VCaP (cell line): Measurements from ENCODE around the gene ARAP2.

Experiments used
- H3K27ac ChIP-seq: fragments of 450-650 bp; 2 replicates; pipeline ENCODE4 v1.5.1; 2017
- CTCF ChIP-seq: fragments of 450-650 bp; conservative IDR thresholded peaks from 2 replicates; pipeline ENCODE4 v1.5.1; 2017; ENCODE audit warnings: mild to moderate bottlenecking, moderate library complexity

ARAP2 gene

GRCh38 chr4:36088542-36088941, 155.8 kb downstream of the ARAP2 start:
- H3K27ac ChIP-seq = peak overlapping the region; percentile 82
- peak; percentile 41 for TF ChIP-seq CTCF

DNA sequence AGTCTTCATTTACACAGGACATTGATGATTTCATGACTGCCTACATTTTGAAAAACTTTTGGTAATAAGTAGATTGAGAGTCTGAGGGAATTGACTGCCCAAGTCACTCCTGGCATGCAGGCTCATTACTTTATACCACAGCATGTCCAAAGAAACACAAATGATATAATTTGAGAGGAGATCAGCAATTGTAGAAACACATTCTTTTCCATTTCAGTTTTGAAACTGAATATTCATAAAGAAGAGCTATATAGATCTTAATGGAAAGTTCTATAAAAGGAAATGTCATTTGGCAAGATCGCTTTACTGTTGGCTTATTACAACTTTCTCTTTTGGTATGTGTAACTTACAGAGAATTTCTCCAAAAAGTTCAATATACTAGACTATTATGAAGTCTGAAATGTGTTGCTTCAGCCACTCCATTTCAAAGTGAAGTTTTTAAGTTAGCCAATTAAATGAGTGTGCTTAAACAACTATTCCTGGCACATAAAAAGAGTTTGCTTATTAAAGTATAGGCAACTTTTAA, 158.0 kb downstream of the ARAP2 start:
- no peak for TF ChIP-seq CTCF
- peak overlapping the region; percentile 82 for H3K27ac ChIP-seq

GRCh38 chr4:36082817-36083216, 161.5 kb downstream of the ARAP2 start:
- H3K27ac ChIP-seq = no peak overlapping the region
- TF ChIP-seq CTCF = no peak

- no peak for TF ChIP-seq CTCF
- no peak overlapping the region for H3K27ac ChIP-seq
Measured at GRCh38 chr4:36081185-36081584, 163.1 kb downstream of the ARAP2 start.

GRCh38 chr4:36079666-36080065, 164.6 kb downstream of the ARAP2 start:
- TF ChIP-seq CTCF = no peak
- H3K27ac ChIP-seq = no peak overlapping the region

DNA sequence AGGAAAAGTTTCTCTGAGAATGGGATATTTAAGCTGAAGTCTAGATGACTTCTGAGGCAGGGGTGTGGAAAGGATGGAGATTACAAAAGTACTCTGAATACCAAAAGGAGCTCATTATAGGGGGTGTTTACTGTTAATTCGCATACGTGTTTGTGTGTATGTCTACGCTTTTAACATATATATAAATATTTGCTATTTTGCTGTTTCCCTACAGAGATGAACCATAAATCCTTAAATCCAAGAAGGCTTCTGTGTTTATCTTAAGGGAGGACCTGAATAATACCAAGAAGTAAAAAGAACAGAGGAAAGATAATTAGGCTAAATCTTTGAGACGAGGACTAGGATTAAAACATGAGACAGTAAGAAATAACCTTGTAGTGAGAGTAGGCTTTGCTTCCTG, 166.0 kb downstream of the ARAP2 start:
- no peak for TF ChIP-seq CTCF
- no peak overlapping the region for H3K27ac ChIP-seq

DNA sequence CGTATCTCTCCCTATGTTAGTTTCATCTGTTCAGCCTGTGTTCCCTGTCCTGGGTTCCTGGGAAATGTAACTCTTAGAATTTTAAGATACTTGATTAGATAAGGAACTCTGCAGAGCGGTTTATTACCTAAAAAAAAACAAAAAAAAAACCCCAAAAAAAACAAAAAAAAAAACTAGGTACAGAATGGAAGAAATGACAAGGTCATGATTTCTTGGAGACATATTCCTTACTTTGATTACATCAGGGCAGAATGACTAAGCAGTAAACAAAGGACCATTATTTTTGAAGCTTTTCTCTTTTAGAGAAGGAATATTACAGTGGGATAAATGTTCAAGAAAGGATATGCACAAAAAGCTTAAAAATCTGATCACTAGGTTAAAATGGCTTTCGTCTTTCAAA, 171.8 kb downstream of the ARAP2 start:
- no peak for TF ChIP-seq CTCF
- no peak overlapping the region for H3K27ac ChIP-seq

DNA sequence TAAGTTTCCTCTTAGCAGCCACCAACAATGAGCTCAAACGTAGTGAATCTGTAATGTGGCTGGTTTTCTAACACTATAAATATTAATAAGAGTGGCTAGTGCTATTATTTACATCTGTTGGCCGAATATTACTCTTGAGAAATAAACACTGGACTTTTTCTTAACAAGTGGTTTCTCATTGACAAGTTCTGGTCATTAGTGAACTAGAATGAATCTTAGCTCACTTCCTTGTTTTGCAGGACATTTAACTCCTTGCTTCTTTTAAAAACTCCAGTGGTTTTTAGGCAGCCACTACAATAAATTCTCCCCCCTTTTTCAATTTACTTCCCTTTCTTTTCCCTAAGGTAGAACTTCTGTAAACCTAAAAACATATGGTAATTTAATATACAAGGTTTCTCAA, 177.2 kb downstream of the ARAP2 start:
- no peak overlapping the region for H3K27ac ChIP-seq
- TF ChIP-seq CTCF = no peak
